Hepatocyte (in vitro differentiated cells): ENCODE measurements around the gene ST6GALNAC4.

Experiments used
- EZH2 ChIP-seq: fragments of 200-600 bp; sonication (generic); IDR thresholded peaks from 2 replicates; pipeline ENCODE4 v1.6.1; 2016; ENCODE audit warnings: antibody characterized with exemption, mild to moderate bottlenecking, borderline replicate concordance
- EZH2phosphoT487 ChIP-seq: fragments of 200-600 bp; sonication (generic); IDR thresholded peaks from one replicate; pipeline ENCODE4 v1.6.1; 2018; ENCODE audit warnings: antibody characterized with exemption, mild to moderate bottlenecking, low read depth, moderate library complexity; ENCODE audit not compliant: unreplicated experiment, severe bottlenecking
- TF ChIP-seq, protein P1 (sequence below): fragments of 200-600 bp; sonication (generic); IDR thresholded peaks from 2 replicates; pipeline ENCODE4 v1.5.1; 2016; ENCODE audit warnings: antibody characterized with exemption, mild to moderate bottlenecking; ENCODE audit not compliant: poor library complexity

DNA sequence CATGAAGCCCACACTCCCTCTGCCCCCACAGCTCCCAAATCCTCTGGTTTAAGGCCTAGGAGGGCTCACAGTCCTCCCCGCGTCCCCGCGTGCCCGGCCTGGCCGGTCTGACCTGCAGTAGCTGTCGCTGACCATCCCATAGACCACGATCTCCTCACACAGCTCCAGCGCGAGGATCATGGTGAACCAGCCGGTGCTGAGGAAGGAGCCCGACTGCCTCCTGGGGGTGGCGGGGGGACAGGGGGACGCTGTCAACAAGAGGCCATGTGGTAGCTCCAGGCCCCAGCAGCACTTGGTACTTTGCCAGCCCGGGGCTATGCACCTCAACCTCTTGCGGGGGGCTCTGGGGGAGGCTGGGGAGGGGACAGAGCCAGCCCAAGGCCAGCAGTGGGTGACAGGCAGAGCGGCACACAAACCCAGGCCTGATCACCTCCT, 7.0 kb downstream of the ST6GALNAC4 start:
- TF ChIP-seq, protein P1, sequence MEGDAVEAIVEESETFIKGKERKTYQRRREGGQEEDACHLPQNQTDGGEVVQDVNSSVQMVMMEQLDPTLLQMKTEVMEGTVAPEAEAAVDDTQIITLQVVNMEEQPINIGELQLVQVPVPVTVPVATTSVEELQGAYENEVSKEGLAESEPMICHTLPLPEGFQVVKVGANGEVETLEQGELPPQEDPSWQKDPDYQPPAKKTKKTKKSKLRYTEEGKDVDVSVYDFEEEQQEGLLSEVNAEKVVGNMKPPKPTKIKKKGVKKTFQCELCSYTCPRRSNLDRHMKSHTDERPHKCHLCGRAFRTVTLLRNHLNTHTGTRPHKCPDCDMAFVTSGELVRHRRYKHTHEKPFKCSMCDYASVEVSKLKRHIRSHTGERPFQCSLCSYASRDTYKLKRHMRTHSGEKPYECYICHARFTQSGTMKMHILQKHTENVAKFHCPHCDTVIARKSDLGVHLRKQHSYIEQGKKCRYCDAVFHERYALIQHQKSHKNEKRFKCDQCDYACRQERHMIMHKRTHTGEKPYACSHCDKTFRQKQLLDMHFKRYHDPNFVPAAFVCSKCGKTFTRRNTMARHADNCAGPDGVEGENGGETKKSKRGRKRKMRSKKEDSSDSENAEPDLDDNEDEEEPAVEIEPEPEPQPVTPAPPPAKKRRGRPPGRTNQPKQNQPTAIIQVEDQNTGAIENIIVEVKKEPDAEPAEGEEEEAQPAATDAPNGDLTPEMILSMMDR = no peak
- no peak for TF ChIP-seq EZH2phosphoT487
- no peak for TF ChIP-seq EZH2
